Keratinocyte (primary cell): ENCODE results near the gene ANKRD9. TPM values are rescaled to one million over a fixed set of nuclear protein-coding genes. Genes with fewer than 3 reads are reported as not detected.

Source experiments
- DNase-seq: peaks from one replicate; pipeline ENCODE4 v3.0.0-alpha.2; 2011; ENCODE audit warnings: low read depth, missing footprints, low spot score
- FAIRE-seq: peaks from 2 replicates; lab custom pipeline; 2011; peaks lifted over from hg19 to GRCh38; lab: Jason Lieb, UNC
- H2AFZ ChIP-seq: 2 replicates; pipeline ENCODE4 v1.6.0; 2012; ENCODE audit warnings: low read length, control low read depth, inconsistent platforms; ENCODE audit not compliant: control insufficient read depth
- H3K27ac ChIP-seq: 2 replicates; pipeline ENCODE4 v1.5.1; 2011; ENCODE audit warnings: low read length; ENCODE audit not compliant: control insufficient read depth, insufficient read depth
- H3K27me3 ChIP-seq: 3 replicates; pipeline ENCODE4 v1.6.0; 2011; ENCODE audit warnings: low read length; ENCODE audit not compliant: control insufficient read depth, insufficient read depth; ENCODE audit errors: extremely low read depth
- H3K36me3 ChIP-seq, 2 experiments: 2 replicates in 1 of 2; 3 replicates in 1 of 2; pipeline ENCODE4 v1.5.1; 2011; ENCODE audit warnings: low read length in 2 of 2, mild to moderate bottlenecking in 1 of 2; ENCODE audit not compliant: control insufficient read depth in 2 of 2, insufficient read depth in 2 of 2; ENCODE audit errors: extremely low read depth in 1 of 2
- H3K4me1 ChIP-seq: 3 replicates; pipeline ENCODE4 v1.5.1; 2011; ENCODE audit warnings: low read length; ENCODE audit not compliant: control insufficient read depth, insufficient read depth; ENCODE audit errors: extremely low read depth
- H3K4me2 ChIP-seq: 3 replicates; pipeline ENCODE4 v1.6.0; 2011; ENCODE audit warnings: low read depth, low read length; ENCODE audit not compliant: control insufficient read depth, insufficient read depth; ENCODE audit errors: extremely low read depth
- H3K4me3 ChIP-seq, 3 experiments: fragments of 200-600 bp in 1 of 3; sonication (generic) in 1 of 3; 2 replicates in 2 of 3; 3 replicates in 1 of 3; pipeline ENCODE4 v1.5.1; 2011 to 2016; ENCODE audit warnings: low read length in 3 of 3, mild to moderate bottlenecking in 3 of 3, control low read depth in 2 of 3, inconsistent platforms in 1 of 3, low read depth in 1 of 3, mixed read lengths in 1 of 3, mixed run types in 1 of 3, moderate library complexity in 1 of 3; ENCODE audit not compliant: control insufficient read depth in 2 of 3, insufficient read depth in 2 of 3; ENCODE audit errors: extremely low read depth in 1 of 3
- H3K79me2 ChIP-seq: 2 replicates; pipeline ENCODE4 v1.6.0; 2012; ENCODE audit warnings: low read length; ENCODE audit not compliant: control insufficient read depth, insufficient read depth
- H3K9ac ChIP-seq: 3 replicates; pipeline ENCODE4 v1.6.0; 2011; ENCODE audit warnings: low read length; ENCODE audit not compliant: control insufficient read depth, insufficient read depth; ENCODE audit errors: extremely low read depth
- H3K9me1 ChIP-seq: 3 replicates; pipeline ENCODE4 v1.6.0; 2011; ENCODE audit warnings: low read length; ENCODE audit not compliant: control insufficient read depth, insufficient read depth; ENCODE audit errors: extremely low read depth
- H3K9me3 ChIP-seq: 2 replicates; pipeline ENCODE4 v1.5.1; 2012; ENCODE audit warnings: low read depth, low read length; ENCODE audit not compliant: control insufficient read depth
- H4K20me1 ChIP-seq: 3 replicates; pipeline ENCODE4 v1.6.0; 2011; ENCODE audit warnings: low read length; ENCODE audit not compliant: control insufficient read depth, insufficient read depth; ENCODE audit errors: extremely low read depth
- EZH2 ChIP-seq: IDR thresholded peaks from one replicate; pipeline ENCODE4 v1.6.1; 2012; ENCODE audit warnings: inconsistent platforms, mild to moderate bottlenecking, low read length, moderate library complexity
- dilution Hi-C: fragments of 300-500 bp; cut with MboI; formaldehyde crosslinking; loops from one replicate; pipeline ENCODE4 v1.7.0; 2020; ENCODE audit warnings: low sequenced_read_pairs; ENCODE audit not compliant: extremely low pct_ligation_motif_present
- polyA plus RNA-seq, 5 experiments: library from polyadenylated mRNA; depleted of rRNA in 3 of 5; stranded (reverse) in 3 of 5; stranded (forward) in 1 of 5; unstranded in 1 of 5; fragments of >200 nt; gene quantifications; 1 replicate in 1 of 5; 2 replicates in 3 of 5; 3 replicates in 1 of 5; pipeline versions ENCODE4 v1.2.1 to v1.2.3, GENCODE V29; 2011 to 2012; ENCODE audit warnings: missing spikeins in 2 of 5, low read depth in 1 of 5, low replicate concordance in 1 of 5
- TF ChIP-seq, protein P1 (sequence below), 3 experiments: IDR thresholded peaks in 1 of 3; conservative IDR thresholded peaks in 1 of 3; optimal IDR thresholded peaks in 1 of 3; 2 replicates in 2 of 3; 3 replicates in 1 of 3; pipeline versions ENCODE3 to v1.5.1; 2011; ENCODE audit warnings: low read length in 3 of 3, mild to moderate bottlenecking in 3 of 3, moderate library complexity in 2 of 3, control low read depth in 1 of 3, inconsistent platforms in 1 of 3; ENCODE audit not compliant: insufficient read depth in 2 of 3; ENCODE audit errors: extremely low read depth in 1 of 3

ANKRD9 gene
- polyA plus RNA-seq, 1 donor (not counting 4 experiments of a cell fraction or from before 2014, with no cell fraction given) = 4.9 TPM

DNA sequence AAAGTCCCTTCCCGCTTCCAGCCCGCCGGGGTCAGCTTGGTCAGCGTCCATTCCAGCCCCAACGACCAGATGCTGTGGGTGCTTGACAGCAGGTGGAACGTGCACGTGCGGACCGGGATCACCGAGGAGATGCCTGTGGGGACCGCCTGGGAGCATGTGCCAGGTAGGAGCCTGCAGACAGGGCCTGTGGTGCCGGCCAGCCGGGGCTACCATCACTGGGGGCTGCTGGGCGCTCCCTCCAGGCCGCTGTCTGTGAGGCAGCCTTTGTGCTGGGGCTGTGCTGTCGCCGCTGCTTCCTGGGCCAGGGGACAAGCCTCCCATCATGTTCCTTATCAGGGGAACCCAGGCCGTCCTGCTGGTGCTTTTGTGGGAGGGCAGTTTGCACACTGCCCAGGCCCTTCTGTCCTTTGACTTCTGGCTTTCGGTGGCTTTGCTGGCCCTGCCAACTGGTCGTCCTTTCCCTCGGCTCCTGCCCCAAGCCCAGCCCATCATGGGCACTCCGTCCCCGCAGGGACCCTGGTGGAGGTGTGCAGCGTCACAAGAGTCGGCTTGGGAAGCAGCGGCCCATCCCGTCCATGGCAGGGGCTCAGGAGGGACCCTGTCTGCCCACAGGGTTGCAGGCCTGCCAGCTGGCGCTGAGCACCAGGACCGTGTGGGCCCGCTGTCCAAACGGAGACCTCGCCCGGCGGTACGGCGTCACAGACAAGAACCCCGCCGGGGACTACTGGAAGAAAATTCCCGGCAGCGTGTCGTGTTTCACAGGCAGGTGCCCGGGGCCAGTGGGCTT, 12.4 kb downstream of the ANKRD9 start:
- no peak overlapping the region for H2AFZ ChIP-seq
- FAIRE-seq = no peak
- DNase-seq = no peak
- no peak overlapping the region for H3K27ac ChIP-seq
- H3K9me1 ChIP-seq = no peaks in the 10 kb centered on the region
- dilution Hi-C loops = no loop called here
- TF ChIP-seq EZH2 = no peak
- TF ChIP-seq, protein P1, sequence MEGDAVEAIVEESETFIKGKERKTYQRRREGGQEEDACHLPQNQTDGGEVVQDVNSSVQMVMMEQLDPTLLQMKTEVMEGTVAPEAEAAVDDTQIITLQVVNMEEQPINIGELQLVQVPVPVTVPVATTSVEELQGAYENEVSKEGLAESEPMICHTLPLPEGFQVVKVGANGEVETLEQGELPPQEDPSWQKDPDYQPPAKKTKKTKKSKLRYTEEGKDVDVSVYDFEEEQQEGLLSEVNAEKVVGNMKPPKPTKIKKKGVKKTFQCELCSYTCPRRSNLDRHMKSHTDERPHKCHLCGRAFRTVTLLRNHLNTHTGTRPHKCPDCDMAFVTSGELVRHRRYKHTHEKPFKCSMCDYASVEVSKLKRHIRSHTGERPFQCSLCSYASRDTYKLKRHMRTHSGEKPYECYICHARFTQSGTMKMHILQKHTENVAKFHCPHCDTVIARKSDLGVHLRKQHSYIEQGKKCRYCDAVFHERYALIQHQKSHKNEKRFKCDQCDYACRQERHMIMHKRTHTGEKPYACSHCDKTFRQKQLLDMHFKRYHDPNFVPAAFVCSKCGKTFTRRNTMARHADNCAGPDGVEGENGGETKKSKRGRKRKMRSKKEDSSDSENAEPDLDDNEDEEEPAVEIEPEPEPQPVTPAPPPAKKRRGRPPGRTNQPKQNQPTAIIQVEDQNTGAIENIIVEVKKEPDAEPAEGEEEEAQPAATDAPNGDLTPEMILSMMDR (optimal IDR thresholded peaks at IDR 0.05 in 1 of 3, IDR thresholded peaks at IDR 0.05 in 1 of 3, conservative IDR thresholded peaks at IDR 0.05 in 1 of 3; ENCODE audit: extremely low read depth in 1 of 3, insufficient read depth in 2 of 3, low read length in 3 of 3) = no peak
- H3K36me3 ChIP-seq = peaks cover 3 to 5% of the 10 kb centered on the region in 2 experiments
- peaks cover 21% of the 10 kb centered on the region for H3K4me1 ChIP-seq
- no peaks in the 10 kb centered on the region for H4K20me1 ChIP-seq
- H3K9me3 ChIP-seq = no peaks in the 10 kb centered on the region
- no peak overlapping the region for H3K4me2 ChIP-seq
- H3K79me2 ChIP-seq = no peaks in the 10 kb centered on the region
- no peaks in the 10 kb centered on the region for H3K27me3 ChIP-seq
- H3K9ac ChIP-seq = no peak overlapping the region
- H3K4me3 ChIP-seq = no peak overlapping the region

DNA sequence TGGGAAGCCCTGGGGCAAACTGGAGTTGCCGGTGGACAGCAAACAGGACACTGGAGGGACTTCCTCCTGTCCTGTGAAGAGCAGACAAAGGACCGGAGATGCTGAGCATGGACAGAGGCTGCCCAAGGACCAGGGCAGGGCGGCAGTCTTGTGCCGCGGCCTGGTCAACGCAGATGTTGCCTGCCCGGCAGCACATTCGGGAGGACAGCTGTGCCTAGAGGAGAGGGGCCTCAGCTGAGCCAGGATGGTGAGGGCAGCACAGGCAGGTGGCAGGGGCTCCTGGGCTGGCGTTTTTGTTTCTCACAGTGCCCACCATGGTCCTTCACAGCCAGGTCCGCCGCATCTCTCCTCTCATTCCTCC, 13.3 kb downstream of the ANKRD9 start:
- H3K79me2 ChIP-seq = no peaks in the 10 kb centered on the region
- no peaks in the 10 kb centered on the region for H3K9me1 ChIP-seq
- DNase-seq = no peak
- no peak for FAIRE-seq
- TF ChIP-seq, protein P1 (optimal IDR thresholded peaks at IDR 0.05 in 1 of 3, IDR thresholded peaks at IDR 0.05 in 1 of 3, conservative IDR thresholded peaks at IDR 0.05 in 1 of 3; ENCODE audit: extremely low read depth in 1 of 3, insufficient read depth in 2 of 3, low read length in 3 of 3) = no peak
- no peak for TF ChIP-seq EZH2
- no peak overlapping the region for H3K4me2 ChIP-seq
- no peak overlapping the region for H3K9ac ChIP-seq
- no peak overlapping the region for H3K4me3 ChIP-seq
- H3K27me3 ChIP-seq = no peaks in the 10 kb centered on the region
- H3K4me1 ChIP-seq = peaks cover 21% of the 10 kb centered on the region
- no peaks in the 10 kb centered on the region for H3K9me3 ChIP-seq
- no peak overlapping the region for H3K27ac ChIP-seq
- no peaks in the 10 kb centered on the region for H4K20me1 ChIP-seq
- peaks cover 3 to 5% of the 10 kb centered on the region in 2 experiments for H3K36me3 ChIP-seq
- dilution Hi-C loops = no loop called here
- no peak overlapping the region for H2AFZ ChIP-seq
